Renal pelvis (tissue), 4 donors: ENCODE results near the gene NBEAL1. TPM values are rescaled to one million over a fixed set of nuclear protein-coding genes. Genes with fewer than 3 reads are reported as not detected.
"Not testable (repeated sequence)": the region's sequence is repeated elsewhere in the genome, so short reads cannot be mapped to it uniquely, and the experiment has no call there.

Experiments used
- DNase-seq: peaks from one replicate; pipeline ENCODE4 v3.0.0-alpha.2; 2013
- polyA plus RNA-seq, 3 donors: library from polyadenylated mRNA; unstranded; fragments of 120-200 nt; gene quantifications; one replicate each; pipeline ENCODE4 v1.2.1, GENCODE V29; 2013; ENCODE audit not compliant: insufficient read length in 3 of 3

NBEAL1 gene
- polyA plus RNA-seq, 3 donors: 10.8 to 20.0 (median 14.4) TPM

DNA sequence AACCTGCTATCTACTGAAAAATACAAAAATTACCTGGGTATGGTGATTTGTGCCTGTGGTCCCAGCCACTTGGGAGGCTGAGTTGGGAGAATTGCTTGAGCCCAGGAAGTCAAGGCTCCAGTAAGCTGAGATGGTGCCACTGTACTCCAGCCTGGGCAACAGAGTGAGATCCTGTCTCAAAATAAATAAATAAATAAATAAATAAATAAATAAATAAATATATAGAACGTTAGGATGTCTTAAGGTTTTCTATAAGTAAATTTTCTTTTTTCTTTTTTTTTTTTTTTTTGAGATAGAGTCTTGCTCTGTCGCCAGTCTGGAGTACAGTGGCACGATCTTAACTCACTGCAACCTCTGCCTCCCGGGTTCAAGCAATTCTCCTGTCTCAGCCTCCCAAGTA, 95.8 kb downstream of the NBEAL1 start:
- DNase-seq: not testable (repeated sequence)

DNA sequence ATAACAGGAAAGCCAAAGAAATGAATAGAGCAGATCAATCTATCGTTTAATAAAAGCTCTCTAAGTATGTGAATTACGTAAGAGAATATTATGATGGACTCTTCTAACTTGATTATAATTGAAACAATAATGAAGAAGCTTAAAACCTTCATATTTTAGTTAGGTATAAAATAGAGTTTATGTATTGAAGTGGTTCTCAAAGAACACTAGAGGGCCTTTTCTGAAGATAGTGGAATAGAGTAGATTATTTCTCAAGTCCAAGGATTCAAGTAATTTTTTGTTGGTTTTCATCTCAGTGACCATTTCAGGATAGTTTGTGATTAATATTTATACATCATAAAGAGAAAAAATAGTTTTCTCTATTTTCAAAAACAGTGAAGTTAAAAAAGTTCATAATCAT, 97.7 kb downstream of the NBEAL1 start:
- no peak for DNase-seq

DNA sequence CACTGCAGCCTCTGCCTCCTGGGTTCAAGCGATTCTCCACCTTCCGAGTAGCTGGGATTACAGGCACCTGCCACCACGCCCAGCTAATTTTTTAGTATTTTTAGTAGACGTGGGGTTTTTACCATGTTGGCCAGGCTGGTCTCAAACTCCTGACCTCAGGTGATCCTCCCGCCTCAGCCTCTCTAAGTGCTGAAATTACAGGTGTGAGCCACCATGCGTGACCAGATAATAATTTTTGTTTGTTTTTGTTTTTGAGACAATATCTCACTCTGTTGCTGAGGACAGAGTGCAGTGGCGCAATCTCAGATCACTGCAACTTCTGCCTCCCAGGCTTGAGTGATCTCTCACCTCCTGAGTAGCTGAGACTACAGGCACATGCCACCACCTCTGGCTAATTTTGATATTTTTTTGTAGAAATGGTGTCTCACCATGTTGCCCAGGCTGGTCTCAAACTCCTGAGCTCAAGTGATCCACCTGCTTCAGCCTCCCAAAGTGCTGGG, 100.6 kb downstream of the NBEAL1 start:
- not testable (repeated sequence) for DNase-seq

DNA sequence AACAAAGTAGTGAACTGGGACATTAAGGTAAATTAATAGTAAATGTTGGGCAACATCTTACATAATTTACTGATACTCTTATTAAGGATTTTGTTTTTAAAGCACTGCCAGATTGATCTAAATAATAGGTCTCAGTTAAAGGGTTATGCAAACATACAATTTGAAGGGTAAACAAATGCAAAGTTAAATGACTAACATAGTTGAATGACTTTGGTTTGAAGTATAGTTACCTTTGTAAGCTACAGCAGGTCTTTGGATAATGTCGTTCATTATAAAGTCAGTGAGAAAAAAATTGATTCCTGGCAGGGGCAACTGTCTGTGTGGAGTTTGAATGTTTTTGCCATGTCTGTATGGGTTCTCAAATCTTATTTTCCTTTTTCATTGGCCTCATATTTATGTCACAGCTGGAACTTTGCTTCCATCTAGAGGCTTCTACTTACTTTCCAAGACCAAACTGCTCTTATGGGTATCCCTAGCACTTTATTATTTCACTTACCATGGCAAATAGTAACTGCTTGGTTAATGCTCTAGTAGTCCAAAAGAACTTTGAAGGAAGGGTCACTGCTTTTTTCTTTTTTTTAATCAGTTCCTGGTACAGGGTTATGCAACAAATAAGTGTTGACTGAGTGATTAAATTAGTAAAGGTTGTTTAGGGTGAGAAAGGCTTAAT, 107.8 kb downstream of the NBEAL1 start:
- DNase-seq: peak; percentile 29

DNA sequence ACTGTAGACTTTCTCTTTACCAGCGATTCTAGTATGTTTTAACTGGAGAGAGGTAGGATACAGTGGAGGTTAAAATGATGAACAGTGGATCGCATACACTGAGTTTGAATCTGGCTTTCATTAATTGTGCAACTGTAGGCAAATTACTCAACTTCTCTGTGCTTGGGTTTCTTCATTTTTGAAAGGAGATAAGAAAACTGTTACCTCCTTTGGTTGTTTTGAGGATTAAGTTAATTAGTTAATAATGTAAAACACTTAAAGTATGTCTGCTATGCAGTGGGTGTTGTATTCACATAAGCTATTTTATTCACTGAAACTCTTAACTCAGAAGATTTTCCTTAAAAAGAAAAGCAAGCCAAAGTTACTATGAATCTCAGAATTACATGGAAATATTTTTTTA, 112.3 kb downstream of the NBEAL1 start:
- DNase-seq: no peak

DNA sequence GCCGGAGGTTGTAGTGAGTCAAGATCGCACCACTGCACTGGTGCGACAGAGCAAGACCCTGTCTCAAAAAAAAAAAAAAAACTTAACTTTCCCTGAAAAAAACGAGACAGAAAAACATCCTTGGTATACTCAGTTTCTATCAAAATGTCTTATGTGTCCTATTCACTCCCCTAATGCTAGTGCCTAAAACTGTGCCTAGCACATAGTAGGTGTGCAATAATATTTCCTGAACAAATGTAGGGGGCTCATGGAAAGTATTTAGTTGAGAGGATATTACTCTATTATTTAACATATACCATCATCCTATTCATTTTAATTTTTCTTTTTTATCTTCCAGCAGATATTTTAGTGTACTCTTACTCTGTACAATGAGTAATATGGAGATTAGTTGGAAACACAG, 120.4 kb downstream of the NBEAL1 start:
- DNase-seq: no peak

DNA sequence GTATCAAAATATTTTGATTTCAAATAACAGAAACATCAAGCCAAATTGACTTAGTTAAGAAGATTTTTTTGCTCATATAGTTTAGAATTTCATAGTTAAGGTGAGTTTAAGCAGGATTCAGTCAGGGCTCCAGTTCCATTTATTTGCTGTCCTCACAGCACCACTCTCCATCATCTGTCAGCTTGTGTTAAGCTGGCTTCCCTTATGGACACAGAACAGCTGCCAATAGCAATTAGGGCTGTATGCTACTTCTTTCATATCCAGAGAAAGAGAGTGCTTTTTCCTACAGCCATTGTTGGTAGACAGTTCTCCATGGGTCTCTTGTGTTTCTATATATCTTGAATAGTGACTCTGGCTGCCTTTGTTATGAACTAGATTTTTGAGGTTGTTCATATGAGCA, 128.7 kb downstream of the NBEAL1 start:
- DNase-seq: no peak

DNA sequence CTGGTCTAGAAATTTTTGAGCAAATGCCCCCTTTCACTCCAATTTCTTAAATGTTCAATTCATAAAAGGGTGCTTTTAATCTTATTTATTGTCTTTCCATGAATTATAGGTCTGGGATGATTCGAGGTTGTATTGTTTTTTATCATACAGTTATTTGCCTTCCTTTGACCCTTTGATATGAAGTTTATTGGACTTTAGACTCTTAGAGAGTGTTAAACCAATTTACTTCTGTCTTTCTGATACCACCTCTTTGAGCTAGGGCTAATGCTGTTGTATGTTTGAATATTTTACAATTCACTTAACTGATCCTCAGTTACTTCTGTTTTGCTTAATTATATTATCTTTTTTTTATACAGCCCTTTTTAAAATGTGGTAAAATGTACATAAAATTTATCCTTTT, 134.5 kb downstream of the NBEAL1 start:
- DNase-seq: no peak

DNA sequence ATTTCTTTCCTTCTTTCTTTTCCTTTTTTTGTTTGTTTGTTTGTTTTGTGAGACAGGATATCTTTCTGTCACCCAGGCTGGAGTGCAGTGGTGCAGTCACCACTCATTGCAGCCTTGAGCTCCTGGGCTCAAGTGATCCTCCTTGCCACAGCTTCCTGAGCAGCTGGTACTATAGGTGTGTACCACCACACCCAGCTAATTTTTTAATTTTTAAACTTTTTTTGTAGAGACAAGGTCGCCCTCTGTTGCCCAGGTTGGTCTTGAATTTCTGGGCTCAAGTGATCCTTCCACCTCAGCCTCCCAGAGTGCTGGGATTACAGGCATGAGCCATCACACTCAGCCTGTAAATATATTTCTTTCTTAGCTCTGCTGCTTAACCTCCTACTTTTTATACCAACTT, 140.7 kb downstream of the NBEAL1 start:
- DNase-seq: no peak

DNA sequence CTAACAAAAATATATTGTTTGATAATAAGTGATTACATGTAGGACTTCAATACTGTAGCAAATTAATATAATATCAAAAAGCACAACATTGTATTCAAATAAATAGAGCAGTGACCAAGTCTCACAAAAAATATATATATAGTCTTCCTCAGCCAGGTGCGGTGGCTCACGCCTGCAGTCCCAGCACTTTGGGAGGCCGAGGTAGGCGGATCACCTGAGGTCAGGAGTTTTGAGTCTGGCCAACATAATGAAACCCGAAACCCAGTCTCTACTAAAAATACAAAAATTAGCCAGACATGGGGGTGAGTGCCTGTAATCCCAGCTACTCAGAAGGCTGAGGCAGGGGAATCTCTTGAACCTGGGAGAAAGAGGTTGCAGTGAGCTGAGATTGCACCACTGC, 148.0 kb downstream of the NBEAL1 start:
- not testable (repeated sequence) for DNase-seq

DNA sequence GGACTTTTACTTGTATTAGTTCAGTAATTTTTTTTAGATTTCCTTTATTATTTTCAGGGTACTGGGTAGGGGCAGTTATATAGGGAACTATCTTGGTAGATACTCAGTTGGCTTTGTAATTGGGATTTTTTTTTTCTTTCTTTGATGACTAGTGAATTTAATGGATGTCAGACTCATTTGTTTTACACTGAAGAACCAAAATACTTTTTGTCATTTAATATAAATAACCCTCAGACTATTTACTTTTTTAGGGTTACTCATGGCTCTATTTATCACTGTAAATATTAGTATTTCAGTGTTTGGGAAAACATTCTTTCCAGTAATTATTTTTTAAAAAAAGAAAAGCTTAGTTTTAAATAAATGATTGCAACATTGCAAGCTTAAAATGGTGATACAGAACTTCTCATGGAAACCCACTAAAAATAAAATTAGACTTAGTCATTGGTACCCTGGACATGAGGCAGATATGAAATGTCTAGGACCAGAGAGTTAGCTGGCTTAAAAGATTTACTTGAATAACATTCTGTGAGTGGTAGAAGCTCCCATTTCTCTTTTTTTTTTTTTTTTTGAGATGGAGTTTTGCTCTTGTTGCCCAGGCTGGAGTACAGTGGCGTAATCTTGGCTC, 149.7 kb downstream of the NBEAL1 start:
- DNase-seq: no peak

DNA sequence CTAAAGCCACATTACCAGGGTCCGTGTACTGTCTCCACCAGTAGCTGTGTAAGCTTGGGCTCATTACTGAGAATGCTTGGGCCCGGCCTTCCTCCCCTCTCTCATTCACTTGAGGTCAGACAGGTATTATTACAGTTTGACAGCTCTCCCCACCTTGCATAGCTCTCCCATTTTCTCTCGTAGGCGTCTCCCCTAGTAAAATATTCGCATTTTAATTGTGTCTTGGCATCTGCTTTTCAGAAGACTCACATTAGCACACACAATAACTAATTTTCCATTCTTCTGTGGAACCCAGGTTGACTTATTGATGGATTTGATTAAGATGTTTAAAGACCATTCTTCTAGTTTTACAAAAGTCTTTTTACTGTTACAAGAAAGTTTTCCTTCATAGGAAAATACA, 153.1 kb downstream of the NBEAL1 start:
- DNase-seq: no peak

DNA sequence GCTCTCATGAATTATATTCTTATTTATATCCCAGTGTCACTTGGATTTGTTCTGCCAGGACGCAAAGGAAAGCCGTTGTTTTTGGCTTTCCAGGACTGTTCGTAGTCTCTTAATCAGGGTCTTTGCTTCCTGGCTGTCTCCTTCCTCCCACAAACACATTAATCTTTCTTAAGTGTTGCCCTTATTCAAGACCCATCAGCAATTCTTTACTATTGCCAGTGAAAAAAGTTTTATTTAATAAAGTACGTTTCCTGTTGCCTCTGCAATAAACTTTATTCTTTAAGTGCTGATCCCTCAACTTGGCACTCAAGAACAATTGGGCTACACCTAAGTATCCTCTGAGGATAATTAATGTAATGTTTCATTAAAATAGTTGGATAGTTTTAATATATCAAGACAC, 155.8 kb downstream of the NBEAL1 start:
- peak; percentile 4 for DNase-seq

DNA sequence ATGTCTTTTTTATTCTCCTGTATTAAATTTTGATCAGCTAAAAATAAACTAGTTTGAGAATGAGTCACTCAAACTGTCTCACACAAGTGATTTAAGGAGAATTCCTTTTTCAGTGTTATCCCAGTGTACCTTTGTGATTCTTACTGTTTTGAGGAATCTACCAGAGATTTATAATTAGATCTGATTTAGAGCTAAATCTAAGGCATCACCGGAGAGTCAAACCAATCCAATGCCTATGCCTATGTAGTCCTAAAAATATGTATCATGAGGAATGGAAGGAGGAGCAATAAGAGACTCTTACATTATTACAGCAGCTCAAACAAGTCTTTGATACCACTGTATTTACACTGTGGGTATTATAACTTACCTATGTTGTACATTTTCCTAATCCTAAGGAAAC, 160.7 kb downstream of the NBEAL1 start:
- no peak for DNase-seq

DNA sequence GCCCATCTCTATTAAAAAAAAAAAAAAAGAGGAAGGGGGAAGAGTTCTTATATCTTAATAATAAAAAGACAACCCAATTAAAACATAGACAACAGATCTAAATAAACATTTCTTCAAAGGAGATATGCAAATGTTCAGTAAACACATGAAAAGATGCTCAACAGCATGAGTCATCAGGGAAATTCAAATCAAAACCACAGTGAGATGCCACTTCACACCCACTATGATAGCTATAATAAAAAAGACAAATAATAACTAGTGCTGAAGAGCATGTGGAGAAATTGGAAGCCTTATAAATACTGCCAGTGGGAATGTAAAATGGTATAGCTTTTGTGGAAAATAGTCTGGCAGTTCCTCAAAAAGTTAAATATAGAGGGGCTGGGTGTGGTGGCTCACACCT, 162.7 kb downstream of the NBEAL1 start:
- DNase-seq: no peak

DNA sequence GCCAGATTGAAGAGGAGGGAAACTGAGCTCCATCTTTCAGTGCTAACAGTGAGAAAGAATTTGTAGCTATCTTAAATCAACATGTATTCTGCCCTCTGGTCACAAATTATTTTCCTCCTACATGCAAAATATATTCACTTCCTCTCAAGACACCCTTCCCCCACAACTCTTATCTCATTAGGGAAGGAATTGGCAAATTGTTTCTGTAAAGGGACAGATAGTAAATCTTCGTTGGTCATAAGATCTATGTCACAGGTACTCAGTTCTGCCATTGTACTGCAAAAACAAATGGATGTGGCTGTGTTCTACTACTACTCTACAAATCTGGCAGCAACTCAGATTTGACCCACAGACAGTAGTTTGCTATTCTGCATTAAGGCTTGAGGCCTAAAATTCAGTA, 171.2 kb downstream of the NBEAL1 start:
- DNase-seq: no peak

DNA sequence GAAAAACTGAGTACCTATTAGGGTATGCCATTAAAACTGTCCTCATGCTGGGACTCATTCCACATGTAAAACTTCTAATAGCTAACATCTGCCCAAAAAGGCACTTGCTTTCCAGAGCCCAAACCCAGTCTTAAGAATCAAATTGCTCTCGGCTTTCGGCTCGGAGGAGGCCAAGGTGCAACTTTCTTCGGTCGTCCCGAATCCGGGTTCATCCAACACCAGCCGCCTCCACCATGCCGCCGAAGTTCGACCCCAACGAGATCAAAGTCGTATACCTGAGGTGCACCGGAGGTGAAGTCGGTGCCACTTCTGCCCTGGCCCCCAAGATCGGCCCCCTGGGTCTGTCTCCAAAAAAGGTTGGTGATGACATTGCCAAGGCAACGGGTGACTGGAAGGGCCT, 175.9 kb downstream of the NBEAL1 start:
- not testable (repeated sequence) for DNase-seq

DNA sequence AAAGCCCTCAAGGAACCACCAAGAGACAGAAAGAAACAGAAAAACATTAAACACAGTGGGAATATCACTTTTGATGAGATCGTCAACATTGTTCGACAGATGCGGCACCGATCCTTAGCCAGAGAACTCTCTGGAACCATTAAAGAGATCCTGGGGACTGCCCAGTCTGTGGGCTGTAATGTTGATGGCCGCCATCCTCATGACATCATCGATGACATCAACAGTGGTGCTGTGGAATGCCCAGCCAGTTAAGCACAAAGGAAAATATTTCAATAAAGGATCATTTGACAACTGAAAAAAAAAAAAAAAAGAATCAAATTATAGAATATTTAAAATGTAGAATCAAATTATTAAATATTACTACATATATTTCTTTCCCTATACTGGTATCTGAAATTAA, 176.4 kb downstream of the NBEAL1 start:
- DNase-seq: not testable (repeated sequence)

DNA sequence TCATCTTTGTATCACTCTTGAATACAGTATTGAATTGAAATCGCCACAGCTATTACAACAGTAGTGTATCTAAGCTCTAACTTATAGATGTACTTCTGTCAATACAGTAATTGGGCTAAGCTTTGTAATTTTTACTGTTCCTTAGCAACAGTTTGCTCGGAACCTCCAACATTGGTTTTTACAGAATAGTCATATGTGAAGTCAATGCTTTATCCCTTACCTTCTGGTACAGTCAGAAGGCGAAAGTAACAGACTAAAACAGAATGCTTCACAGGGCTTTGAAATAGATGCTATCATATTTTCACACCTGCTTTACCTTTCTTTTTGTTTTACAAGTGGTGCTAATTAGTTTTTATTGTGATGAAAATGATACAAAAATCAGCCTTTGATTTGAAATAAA, 177.3 kb downstream of the NBEAL1 start:
- no peak for DNase-seq

DNA sequence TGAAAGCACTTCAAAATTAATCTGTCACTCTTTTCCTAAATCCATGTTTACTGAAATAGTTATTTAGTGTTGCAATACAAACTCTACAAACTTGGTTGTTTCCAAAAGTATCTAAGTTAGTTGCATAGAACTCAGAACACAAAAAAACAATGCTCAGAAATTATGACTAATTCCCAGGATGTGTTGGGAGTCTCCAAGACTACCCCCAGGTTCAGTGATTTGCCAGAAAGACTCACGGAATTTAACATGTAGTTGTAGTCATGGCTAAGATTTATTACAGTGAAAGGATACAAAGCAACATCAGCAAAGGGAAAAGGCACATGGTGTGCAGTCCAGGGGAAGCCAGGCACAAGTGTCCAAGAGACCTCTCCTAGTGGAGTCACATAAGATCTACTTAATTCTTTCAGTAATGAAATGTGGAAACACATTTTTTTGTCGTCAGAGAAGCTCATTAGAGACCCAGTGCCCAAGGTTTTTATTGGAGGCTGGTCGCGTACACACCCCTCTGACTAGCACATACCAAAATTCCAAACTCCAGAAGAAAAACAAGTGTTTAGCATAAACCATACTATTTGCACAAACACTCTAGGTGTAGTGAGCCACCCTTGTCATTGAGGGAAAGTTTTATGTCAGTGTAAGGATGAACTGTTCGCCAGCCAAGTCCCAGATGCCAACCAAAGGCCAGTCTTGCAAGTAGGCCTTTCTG, 180.8 kb downstream of the NBEAL1 start:
- DNase-seq: no peak

DNA sequence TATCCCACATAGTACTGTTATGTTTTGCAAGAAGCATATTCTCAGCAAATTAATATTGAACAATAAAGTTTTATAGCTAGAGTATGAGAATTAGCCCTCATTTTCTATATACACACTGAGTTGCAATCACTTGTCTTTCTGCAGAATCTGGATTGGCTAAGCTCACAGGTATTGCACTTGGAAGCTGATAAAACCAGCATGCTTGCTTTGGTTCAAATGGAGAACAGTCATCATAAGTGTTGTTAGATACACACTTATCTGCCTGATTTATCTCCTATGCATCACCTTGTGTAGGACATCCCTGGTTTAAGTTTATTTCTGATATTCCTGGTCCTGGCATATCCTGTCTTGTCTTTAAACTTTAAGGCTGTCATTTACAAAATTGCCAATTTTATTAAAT, 186.2 kb downstream of the NBEAL1 start:
- DNase-seq: no peak

DNA sequence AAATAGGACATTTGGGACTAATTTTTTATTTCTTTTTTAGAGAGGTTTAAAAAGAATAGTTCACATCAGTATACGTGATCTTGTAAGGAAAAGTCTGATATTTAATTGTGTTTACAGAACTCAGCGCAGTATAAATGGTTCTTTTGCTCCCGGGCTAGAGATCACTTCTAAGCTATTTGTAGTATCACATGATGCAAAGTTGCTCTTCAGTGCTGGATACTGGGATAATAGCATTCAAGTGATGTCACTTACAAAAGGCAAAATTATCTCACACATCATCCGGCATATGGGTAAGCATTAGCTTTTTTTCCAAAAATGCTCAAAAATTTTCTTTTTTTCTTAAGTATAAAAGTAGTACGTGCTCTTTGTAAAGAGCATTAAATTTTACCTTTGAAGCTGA, 186.8 kb downstream of the NBEAL1 start:
- DNase-seq: no peak

DNA sequence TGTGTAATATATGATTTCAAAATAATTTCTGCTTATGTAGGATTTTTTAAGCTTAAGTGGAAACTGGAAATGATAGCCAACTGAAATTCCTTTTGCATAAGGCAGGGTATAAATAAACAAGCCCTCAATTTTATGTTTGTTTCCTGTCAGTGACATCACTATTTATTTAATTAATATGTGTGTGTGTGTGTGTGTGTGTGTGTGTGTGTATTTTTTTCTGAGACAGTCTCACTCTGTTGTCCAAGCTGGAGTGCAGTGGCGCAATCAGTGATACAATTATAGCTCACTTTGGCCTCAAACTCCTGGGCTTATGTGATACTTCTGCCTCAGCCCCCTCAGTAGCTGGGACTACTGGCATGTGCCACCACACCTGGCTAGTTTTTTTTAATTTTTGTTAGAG, 194.9 kb downstream of the NBEAL1 start:
- DNase-seq: no peak
